GM19468 (cell line): Measurements from ENCODE around the gene FRMPD4.
"Not testable (repeated sequence)": the region's sequence is repeated elsewhere in the genome, so short reads cannot be mapped to it uniquely, and the experiment has no call there.

Experiments used
- ATAC-seq: cut with Tn5 transposase; IDR thresholded peaks from one replicate; pipeline ENCODE4 v1.9.1; 2021; ENCODE audit warnings: mild to moderate bottlenecking, moderate library complexity, moderate number of reproducible peaks; ENCODE audit not compliant: unreplicated experiment; ENCODE audit errors: extremely low read depth

The FRMPD4 gene

DNA sequence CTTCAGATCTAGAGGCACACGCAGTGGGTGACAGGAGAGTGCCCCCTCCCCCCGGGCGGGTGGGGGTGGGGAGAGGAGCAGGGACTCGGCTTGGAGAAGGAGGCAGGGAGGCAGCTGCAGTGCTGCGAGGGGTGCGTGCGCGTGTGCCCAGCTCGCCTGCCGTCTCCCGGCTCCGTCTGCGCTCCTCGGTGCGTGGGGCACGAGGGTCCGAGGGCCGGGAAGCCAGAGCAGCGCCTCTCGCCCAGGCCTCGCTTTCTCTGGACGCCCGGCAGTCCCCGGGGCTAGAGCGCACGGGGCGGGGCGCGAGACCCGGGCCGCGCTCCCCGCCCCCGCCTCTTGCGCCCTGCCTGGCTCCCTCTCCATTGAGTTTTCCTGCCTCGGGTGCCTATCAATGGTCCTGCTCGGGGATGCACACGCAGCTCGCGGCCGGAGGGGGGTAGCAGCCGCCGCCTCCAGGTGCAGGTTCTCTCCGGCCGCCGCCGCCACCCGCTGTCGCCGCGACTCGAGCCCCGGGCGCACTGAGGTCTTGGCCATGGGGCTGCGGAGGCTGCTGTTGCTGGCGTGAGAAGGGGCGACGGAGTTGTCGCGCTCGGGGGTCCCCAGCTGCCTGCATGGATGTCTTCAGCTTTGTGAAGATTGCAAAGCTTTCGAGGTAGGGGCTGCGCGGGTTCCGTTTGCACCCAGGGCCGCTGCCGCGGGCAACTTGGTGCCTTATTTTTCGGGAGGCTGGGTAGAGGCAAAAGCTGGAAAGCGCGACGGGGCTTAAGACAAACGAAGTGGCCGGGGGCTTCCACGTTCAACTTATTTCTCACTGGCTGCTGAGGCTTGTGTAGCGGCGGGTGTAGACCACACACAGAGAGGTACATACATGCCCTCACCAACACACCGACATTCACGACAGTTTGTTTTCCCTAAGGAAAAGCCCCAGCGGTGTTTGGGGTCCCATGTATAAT, at the start of gene FRMPD4:
TSS of gene FRMPD4 (plus strand) at position 113 of the 953 bp plus-strand sequence. CDS start at position 612, 499 bp downstream.
- ATAC-seq, result no peak

DNA sequence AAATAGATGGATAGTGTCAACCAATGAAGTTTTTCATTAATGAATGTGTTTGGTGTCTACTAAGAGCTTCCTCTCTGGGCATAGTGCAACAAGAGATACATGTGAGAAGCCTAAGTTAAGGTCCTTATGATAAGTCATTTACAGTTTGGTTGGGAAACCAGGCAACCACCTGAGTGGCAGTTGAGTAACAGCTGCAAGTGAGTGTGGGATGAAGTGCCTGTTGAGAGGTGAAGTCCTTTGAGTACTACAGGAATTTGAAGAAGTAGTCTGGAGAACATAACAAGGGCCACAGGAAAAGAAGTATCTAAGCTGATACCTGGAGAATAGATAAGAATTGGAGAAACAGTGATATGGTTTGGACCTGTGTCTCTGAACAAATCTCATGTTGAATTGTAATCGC, 48.5 kb upstream of the FRMPD4 start:
- no peak for ATAC-seq

DNA sequence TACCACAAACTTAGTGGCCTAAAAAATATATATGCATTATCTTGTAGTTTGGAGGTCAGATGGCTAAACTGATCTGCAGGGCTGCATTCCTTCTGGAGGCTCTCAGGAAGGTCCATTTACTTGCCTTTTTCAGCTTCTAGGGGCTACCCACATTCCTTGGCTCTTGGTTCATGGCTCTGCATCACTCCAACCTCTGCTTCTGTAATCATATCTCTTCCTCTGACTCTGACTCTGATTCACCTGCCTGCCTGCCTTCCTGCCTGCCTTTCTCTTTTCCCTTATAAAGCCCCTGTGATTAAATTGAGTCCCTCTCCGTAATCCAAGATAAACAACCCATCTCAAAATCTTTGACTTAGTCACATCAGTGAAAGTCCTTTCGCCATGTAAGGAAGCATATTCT, 25.0 kb upstream of the FRMPD4 start:
- ATAC-seq, result no peak

DNA sequence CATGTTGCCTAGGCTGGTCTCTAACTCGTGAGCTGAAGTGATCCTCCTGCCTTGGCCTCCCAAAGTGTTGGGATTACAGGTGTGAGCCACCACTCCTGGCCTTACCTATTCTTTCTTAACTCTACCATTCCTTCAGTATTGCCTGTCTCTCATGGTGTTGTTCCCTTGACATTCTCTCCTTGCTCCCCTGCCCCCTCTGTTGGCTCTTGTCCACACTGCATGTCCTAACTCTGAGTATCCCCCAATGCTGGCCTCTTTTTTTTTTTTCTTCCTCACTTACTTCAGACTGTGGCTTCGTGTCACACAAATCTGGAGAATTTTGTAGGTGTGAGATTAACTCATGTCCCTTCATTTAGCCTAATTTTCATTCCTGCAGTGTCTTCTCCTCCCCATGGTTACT, 22.9 kb upstream of the FRMPD4 start:
- no peak for ATAC-seq

DNA sequence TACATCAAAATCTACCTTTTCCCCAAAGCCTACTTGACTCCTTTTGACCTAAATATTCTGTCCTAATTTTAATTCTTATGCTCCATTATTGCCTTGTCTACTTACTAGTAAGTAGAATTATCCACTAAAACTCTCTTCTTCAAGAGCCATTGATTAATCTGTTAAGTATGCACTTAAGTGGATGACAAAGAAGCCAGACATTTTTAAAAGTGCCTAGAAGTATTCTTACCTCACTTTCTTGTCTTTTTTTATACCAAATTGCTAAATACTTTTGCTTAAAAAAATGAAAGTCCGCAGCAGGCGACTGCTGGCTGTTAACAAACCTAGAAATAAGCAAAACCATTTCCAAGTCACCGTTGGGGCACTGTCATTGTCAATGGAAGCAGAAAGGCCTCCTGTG, 20.1 kb upstream of the FRMPD4 start:
- no peak for ATAC-seq

DNA sequence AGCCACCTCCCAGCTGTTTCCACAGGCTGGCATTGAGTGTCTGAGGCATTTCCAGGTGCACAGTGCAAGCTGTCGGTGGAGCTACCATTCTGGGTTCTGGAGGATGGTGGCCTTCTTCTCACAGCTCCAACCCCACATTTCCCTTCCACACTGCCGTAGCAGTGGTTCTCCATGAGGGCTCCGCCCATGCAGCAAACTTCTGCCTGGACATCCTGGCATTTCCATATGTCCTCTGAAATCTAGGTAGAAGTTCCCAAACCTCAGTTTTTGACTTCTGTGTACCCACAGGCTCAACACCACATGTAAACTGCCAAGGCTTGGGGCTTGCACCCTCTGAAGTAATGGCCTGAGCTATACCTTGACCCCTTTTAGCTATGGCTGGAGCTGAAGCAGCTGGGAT, 10.3 kb upstream of the FRMPD4 start:
- no peak for ATAC-seq

DNA sequence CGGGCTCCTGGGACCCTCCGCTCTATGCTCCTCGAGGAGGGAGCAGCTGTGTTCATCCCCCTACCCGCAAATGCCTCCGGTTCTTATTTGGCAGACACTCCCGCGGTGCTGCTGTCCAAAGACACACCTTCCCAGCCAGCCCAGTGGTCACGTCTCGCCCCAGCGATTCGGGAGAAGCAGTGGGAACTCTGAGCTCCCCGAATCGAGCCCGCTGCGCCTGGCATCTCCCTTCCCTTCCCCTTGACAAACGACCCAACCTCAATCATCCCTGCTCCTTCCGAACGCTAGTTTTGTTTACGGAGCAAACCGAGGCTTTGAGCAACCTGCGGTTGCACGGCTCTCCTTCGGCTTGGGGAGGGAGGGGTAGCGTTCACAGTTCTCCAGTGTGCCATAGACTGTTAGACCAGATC, 317 bp upstream of the FRMPD4 start:
- no peak for ATAC-seq

DNA sequence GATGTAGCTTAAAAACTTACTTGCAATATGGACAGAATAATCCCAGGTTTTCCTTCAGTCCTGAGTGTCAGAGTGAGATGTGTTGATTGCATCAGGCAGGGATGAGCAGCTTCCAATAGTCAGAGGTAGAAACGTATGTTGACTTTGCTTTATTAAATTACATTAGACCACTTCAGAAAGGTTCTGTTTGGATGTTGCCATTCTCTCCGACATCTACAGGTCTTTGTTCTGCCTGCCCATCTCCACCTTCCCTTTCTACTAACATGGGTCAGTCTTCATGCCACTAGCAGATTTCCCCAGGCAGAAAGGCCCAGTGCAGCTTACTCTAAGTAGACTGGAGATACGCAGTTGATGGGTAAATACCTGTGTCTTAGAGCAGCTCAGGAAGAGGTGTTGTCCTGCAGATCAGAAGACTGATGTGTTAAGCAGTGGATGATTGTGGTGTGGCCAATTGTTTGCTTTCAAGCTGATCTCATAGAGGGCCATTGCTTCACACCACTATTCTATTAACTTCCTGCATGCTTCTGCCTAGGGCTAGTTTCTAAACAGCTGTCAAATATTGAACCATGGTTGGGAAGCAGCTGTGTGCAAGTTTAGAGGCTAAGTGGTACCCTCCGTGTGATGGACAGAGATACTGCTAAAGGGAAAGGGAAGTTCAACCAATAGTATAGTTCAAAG, 1.8 kb downstream of the FRMPD4 start:
- no peak for ATAC-seq

DNA sequence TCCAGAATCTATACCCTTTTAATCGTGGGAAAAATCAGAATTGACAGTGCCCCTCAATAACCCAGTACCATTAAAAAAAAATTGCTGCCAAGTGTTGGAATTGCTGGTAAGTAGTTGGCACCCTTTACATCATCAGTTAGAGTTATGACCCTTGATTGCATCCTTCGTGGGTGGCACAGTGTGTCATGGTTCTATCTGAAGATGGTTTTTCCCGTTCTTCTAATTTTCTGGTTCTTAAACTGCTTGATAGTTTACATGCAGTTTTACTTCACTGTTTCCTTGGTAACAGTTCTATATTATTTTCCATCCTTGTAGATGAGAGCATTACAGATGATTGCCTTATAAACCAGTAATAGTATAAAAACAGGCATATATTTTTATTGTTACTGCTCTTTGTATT, 3.2 kb downstream of the FRMPD4 start:
- no peak for ATAC-seq

DNA sequence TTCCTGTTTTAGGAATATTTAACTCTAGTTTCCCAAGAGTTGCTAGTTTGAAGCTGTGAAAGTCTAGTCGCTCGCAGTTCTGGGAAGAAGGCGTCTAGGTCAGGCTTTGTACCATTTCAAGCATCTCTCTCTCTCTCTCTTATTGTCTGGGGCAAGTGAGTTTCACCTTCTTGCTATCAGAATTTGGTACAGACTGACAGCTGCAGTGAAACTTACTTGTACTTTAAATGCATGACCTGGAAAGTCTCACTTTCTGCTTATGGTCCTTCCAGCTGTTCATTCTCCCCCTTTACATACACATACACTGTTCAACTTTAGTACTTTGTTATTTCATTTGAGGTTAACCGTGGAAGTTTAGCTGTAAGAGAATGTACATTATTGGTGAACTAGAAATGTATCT, 4.4 kb downstream of the FRMPD4 start:
- no peak for ATAC-seq

DNA sequence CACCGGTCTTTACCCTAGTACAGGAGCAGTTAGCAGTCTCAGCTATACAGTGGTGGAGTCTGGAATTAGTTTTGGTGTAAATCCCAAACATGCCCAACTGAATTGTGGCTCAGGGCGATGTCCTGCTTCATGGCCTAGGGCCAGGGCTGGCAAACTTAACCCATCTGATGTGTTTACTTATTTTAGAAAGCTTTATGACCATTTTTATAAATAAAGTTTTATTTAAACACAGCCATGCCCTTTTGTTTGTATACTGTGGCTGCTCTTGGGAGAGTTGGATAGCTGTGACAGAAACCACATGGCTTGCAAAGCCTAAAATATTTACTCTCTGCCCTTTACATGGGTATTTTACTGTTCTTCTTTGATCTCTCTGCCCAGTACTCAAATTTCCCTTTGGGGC, 7.1 kb downstream of the FRMPD4 start:
- no peak for ATAC-seq

DNA sequence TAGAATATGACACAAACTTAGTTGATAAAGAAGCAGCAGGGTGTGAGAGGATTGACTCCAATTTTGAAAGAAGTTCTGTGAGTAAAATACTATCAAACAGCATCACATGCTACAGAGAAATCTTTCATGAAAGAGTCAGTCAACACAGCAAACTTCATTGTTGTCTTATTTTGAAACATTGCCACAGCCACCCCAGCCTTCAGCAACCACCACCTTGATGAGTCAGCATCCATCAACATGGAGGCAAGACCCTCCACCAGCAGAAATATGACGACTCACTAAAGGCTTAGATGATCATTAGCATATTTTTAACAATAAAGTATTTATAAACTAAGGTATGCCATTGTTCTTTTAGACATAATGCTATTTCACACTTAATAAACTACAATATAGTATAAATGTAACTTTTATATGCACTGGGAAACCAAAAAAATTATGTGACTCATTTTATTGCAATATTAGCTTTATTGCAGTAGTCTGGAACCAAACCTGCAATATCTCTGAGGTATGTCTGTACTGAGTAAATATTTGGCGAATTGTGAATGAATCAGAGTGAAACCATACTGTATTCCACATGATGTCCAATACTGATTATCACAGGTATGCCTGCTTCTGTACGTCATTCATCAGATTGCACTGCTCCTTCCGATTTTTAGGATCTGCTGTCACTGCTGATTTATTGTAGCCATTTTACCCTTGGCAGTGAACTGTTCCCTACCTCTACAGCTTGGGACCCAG, 11.6 kb downstream of the FRMPD4 start:
- ATAC-seq, result no peak

DNA sequence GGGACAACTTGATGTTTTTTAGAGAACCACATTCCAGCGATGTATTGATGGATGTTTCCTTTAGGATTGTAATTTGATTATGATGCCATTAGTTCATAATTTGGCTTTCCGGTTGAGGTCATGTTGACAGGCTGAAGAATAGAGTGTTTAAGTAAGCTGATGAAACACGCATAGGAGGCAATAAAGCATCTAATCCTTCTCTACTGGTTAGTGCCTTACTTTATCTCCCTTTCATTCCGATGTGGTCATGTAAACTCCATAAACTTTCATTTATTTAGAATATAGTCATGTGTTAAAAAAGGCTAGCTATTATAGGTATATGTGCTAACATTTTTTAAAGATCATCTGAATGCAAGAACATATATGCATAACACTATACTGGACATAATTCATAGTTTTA, 15.0 kb downstream of the FRMPD4 start:
- ATAC-seq, result no peak

DNA sequence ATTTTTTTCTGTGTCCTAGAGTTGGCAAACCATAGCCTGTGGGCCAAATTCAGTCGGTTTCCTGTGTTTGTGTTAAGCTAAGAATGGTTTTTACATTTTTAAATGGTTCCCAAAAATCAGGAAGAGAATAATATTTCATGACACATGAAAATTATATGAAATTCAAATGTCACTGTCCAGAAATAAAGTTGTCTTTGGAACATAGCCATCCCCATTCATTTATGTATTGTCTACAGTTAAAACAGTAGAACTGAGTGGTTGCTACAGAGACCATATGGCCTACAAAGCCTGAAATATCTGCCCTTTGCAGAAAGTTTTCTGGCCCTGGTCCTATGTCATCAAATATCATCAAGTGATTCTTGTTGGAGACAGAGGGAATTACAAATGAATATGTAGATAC, 15.5 kb downstream of the FRMPD4 start:
- ATAC-seq, result no peak

DNA sequence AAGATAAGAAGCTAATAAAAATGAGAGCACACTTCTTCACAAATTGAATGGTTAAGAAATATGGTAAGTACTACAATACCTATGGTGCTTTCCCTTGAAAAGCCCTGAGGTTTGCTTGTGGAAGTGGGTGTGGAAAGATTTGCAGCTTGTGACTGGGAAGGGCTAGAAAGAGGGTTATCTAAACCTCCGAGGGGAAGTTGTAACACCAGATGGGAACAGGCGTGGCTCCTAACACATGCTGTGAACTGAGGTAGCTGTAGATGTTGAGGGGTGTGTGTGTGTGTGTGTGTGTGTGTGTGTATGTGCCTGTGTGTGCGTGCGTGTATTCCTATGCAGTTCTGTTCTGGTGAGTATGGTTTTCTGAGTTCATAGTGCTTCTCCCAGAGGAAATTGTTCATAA, 21.5 kb downstream of the FRMPD4 start:
- ATAC-seq, result no peak

DNA sequence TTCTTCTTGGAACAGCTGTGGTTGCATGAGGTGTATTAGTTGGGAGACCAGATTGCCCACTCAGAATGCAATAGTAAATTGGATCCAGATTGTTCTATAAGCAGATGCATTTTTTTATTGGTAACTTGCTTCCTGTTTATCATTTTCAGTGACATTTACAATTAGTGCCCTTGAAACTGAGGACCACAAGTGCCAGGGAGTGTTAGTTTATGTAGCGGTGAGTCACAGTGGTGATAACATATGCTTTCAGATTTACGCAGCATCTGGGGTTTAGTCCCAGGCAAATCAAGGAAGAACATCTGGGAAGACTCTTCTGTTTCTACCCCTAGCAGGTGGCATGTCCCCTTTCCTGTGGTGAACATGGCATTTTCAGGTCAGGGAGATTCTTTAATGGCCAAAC, 24.1 kb downstream of the FRMPD4 start:
- ATAC-seq, result no peak

DNA sequence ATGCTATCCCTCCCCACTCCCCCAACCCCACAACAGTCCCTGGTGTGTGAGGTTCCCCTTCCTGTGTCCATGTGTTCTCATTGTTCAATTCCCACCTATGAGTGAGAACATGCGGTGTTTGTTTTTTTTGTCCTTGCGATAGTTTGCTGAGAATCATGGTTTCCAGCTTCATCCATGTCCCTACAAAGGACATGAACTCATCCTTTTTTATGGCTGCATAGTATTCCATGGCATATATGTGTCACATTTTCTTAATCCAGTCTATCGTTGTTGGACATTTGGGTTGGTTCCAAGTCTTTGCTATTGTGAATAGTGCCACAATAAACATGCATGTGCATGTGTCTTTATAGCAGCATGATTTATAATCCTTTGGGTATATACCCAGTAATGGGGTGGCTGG, 25.9 kb downstream of the FRMPD4 start:
- not testable (repeated sequence) for ATAC-seq

DNA sequence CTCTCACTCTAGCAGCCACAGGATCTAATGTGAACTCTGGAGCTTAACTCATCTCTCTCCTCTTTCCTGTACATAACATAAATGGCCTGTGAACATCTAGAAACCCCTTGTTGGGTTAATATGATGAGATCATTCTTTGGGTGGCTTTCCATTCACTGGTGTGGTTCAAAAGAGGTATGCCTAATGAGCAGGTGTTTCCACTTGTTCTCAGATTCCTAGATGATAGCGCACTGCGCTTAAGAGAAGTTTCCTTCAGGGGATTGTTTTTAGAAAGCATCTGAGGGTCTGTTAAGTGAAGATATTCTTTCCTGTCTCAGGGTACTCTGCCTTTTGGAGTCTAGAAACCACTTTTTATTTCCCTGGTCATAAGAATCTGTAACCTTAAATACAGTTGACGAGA, 32.5 kb downstream of the FRMPD4 start:
- no peak for ATAC-seq

DNA sequence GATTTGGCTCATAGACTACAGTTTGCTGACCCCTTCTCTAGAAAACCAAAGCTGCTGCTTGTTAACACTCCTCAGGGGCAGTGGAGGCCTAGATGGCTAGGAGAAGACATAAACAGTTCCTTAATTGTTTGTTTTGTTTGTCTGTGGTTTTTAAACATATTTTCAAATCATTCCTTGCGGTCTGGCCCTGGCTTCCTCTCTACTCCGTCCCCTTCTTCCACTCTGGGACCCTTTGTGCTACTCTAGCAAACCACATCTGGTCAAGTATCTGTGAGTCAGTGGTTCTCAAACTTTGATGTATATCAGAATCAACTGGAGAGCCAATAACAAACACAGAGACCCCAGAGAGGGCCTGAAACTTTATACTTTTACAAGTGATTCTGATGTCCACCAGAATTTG, 36.1 kb downstream of the FRMPD4 start:
- no peak for ATAC-seq

DNA sequence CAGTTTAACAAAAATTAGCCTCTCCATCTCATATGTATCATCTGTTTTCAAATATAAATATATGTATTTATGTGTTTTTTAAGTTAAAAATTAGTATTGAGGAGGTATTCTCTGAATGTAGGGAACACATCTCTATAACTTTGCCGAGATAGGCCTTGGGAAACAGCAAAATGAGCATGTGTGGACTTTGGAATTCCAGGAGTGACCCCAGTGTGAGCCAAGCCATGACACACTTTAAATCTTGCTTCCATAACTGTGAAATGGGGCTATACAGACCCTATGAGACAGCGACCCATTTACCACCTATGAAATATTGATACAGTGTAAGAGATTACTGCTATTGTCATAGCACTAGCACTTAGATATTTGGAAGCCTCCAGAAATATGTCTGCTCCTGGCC, 58.8 kb downstream of the FRMPD4 start:
- no peak for ATAC-seq

DNA sequence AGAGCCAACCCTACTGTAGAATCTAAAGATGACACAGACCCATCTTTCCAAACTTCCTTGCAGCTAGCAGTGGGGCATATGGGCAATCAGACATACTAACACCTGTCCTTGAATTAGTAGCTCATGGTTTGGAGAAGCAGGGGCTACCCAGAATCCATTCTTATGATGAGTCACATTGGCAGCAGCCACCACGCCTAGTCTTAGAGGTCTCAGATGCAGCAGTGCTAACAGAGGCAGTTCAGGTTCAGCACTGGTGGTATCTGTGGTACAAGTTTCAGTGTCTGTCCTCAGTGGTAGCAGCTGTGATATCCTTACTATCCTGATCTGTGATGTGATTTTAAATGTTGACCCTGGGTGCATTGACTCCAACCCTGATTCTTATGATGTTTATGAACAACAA, 68.1 kb downstream of the FRMPD4 start:
- ATAC-seq, result no peak
